NCI-H1436 treated with DMSO at 0.1 percent for 48 hours (cell line): Measurements from ENCODE around the gene METRNL.
"Not testable (repeated sequence)": the region's sequence is repeated elsewhere in the genome, so short reads cannot be mapped to it uniquely, and the experiment has no call there.

Experiments
- DNase-seq: peaks from one replicate; lab custom pipeline; 2025; lab: John Stamatoyannopoulos, UW

The METRNL gene

DNA sequence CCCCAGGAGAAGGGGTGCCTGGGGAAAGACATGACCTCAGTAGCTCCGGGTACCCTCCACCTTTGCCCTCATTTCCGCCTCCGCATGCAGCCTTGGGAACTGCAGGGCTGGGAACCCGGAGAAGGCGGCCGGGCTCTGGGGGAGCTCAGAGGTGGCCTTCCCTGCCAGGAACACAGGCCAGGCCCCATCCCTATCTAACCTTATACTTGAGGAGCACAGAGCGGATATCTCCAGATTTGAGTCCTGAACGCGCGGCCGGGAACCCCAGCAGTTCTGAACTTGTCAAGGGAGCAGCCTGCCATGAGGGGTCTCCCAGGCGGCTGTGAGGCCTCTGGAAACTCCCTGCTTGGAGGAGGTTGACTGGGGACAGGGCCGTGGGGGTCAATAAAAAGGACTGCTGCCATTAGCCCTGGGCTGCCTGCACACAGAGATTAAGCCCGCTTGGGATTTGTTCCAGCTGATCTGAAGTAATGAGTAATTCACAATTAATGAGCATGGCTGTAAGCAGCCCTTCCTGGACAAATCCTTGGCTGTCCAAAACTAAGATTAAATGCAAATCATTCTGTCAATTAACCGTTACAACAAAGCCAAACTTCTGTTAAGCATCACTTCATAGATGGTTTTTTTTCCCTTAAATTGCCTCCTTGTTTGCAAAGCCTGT lies 26.3 kb upstream of the METRNL start:
- no peak for DNase-seq

DNA sequence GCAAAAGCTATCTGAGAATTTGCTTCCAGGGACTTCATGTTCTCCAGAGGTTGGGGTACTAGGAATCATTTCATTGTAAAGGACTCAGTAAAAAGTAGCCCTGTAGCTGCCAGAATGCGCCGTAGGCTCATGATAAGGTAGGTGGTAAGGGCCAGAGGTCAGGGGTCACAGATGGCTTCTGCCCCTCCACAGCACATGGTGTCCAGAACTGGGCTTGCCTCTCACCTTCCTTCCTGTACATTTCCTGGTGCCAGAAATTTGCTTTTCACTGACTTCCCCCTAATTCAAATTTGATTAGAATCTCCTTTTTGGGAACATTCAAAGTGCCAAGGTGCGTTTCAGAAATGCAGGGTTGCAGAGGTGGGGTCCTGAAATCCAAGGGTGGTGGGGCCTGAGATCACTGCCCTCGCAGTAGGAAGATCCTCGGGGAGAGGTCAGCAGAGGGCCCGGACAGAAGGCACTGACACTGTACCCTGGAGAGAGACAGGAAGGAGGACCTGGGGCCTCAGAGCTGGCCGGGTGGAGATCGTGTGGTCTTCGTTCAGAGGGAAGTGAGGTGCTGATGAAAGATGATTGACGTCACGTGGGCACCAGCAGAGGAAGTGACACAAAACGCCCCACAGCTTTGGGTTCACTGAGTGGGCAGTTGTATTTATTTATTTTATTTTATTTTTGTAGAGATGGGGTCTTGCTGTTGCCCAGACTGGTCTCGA lies 25.5 kb upstream of the METRNL start:
- no peak for DNase-seq

DNA sequence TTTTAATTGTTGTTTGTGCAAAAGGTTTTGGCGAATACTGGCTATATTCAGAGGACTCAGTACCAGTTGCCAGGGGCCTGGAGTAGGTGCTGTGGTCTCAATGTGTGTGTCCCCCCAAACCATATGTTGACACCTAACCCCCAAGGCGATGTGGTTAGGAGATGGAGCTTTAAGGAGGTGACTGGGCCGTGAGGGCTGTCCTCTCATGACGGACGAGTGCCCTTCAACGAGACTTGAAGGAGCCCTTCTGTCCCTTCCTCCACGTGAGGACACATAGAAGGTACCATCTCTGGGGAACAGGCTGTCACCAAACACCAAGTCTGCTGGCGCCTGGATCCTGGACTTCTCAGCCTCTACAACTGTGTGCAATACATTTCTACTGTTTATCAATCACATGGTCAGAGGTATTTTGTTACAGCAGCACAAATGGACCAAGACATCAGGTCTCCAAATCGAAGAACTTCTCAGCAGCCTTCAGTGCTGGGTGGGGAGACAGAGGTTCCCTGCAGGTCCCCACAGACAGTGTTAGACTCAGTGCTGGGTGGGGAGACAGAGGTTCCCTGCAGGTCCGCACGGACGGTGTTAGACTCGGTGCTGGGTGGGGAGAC lies 24.8 kb upstream of the METRNL start:
- DNase-seq: no peak

GRCh38 chr17:83055176-83055575 lies 24.2 kb upstream of the METRNL start:
- DNase-seq: not testable (repeated sequence)

DNA sequence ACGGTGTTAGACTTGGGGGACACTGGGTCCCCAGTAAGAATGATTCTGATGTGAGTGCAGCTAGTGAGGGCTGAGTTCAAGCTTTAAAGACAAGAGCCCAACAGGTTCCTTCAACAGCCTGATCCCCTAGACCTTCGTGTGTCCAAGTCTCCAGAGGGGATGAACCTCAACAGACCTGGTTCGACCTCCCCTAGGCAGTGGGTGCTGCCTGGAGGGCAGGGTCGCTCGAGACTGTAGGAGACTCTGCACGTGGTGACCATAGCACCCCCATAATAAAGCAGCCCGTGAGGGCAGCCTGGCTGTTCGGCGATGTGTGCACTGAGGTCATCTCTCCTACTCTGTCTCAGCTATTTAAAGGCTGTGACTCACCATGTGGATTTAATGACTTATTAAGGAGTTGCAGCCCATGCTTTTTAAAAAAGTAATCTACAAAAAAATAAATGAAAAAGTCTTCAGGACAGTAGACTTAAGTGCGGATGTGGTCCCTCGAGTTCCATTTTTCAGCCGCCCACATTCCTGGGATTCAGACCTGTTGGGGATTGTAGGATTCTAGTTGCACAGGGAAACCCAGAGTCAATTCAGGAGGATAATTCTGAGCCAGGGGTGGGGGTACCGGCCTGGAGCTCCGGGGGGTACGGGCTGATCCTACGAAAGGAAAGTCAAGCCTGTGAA lies 23.4 kb upstream of the METRNL start:
- DNase-seq: no peak

- no peak for DNase-seq
Measured at GRCh38 chr17:83056583-83057396, 22.6 kb upstream of the METRNL start.

DNA sequence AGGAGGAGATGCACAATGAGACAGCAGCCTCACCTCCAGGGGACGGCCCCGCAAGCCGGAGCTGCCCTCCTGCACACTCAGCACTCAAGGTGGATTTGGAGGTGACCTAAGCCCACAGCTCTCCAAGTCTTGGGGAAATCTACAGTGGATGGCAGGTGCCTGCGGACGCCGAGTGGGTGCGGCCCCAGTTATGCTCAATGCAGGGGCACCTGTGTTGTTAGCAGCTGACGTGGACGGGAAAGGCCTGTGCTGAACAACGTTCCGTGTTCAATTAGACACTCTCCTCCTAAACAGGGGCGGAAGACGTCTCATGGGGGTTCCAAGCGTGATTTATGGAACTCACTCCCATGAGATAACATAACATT lies 22.0 kb upstream of the METRNL start:
- no peak for DNase-seq

DNA sequence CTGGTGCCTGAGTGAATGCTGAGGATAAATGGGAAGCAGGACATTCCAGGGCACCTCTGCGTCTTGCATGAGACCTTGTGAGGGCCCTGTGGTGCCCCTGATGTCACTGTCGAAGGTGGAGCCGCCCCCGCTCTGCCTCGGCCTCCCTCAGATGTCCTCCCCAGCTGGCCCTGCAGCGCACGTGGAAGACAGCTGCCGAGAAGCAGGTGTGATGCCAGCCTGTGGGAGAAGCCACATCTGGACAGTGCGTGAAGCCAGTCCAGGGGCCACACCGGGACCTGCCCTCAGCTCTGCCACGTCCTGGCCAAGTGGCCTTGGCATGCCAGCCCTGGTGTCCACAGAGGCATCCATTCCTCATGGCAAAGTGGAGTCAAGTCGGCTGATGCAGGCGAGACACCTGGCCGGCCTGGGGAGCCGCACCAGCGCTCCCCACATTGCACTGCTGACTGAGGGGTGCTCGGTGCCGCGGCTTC lies 21.6 kb upstream of the METRNL start:
- no peak for DNase-seq

DNA sequence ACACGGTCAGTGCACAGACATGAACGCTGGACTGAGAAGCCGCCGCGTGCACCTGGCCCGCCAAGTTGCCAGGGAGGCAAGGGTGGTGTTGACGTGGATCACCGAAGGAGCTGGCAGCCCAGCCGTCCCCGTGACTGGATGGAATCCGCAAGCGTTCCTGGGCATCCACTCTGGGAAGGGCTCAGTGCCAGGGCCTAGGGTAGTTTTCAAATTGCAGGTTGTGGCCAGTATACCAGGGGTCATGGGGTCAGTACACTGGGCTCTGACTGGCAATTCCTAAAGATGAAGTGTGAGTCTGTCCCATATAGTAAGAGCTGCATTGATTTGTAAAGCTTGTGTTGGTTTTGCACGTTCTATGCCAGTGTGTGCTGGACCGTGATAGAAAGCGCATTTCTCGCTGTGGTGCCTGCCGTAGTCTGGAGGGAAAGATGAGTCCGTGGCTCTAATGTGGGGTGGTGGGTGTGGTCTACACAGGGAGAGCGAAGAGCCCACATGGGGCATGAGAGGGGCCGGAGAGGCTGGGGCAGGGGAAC lies 21.1 kb upstream of the METRNL start:
- no peak for DNase-seq

DNA sequence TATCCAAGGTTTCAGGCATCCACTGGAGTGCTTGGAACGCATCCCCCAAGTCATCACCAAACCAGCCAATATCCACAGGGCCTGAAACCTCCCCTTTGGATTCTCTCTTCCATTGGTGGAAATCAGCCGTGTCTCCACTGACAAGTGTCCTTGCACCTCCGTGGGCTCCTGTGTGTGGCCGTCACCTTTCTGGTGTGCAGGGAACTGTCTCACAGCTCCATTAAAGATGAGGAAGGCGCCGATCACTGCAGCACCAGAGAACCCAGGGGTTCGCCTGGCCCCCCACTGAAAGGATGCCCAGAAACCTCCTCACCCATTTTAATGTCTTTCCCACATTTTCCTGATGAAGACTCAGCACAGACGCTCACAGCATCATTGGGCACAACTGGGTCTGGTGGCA lies 17.8 kb upstream of the METRNL start:
- no peak for DNase-seq

- no peak for DNase-seq
Measured at GRCh38 chr17:83062011-83062817, 17.2 kb upstream of the METRNL start.

- DNase-seq: no peak
Measured at GRCh38 chr17:83062818-83063671, 16.4 kb upstream of the METRNL start.

DNA sequence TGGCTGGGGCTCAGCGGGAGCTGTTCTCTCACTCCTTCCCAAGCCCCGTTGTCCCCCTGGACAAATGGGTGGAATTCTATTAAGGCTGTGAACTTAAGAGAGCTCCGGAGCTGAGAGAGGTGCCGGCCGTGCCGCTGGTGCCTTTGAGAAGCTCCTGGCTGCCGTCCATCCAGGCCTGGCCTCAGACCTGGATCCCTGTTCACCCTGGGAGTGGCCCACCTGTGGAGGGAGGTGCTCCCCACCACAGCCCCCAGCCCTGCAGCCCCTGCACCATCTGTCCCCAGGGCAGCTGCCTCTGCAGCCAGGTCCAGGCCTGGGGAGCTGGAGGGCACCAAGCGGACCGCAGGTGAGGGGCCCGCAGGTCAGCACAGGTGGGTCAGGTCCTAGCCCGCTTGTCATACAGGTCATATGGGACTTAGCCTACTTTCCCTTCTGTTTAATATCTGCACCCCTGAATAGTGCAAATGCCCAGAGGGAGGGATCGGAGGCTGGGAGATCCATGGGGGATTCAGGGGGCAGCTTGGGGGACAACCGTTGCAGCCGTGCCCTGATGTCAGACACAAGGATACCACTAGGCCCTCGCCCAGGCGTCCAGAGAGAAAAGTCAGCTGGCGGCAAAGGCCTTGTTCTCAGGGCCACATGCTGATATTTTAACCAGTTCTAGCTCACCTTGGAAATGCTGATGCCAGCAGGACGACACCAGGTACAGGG lies 15.2 kb upstream of the METRNL start:
- no peak for DNase-seq

- DNase-seq: no peak
Measured at GRCh38 chr17:83064732-83065659, 14.4 kb upstream of the METRNL start.

DNA sequence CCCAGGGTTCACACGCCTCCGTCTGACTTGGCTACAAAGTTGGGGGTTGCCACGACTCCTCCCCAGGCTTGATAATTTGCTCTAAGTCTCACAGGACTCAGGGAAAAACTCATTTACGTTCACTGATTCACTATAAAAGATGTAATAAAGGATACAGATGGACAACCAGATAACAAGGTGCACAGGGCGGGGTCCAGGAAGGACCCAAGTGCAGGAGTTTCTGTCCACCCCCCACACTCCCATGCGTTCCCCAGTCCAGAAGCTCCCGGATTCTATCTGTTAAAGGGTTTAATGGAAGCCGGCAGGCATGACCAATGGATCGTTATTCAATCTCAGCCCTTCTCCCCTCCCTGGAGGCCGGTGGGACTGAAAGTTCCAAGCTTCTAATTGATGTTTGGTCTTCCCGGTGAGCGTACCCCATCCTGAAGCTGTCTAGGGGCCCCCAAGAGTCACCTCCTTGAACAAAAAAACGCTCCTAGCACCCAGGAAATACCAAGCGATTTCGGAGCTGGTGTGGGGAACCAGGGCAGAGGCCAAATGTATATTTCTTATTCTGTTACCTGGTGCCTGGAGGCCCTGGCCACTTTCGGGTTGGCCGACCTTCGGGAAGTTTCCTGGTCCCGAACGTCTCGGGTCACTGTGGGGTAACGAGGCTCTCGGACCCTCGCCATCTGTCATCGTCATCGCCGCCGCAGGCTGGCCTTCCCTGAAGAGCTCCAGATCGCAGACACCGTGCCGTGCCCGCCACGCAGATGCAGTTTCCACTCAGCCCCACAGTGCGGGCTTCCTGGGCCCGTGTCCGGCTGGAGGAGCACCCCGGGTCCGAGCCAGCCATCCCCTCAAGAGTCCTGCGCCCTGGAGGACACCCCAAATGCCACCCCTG lies 13.5 kb upstream of the METRNL start:
- DNase-seq: no peak

GRCh38 chr17:83066543-83066890 lies 12.9 kb upstream of the METRNL start:
- DNase-seq: not testable (repeated sequence)

- DNase-seq: no peak
Measured at GRCh38 chr17:83067071-83067717, 12.2 kb upstream of the METRNL start.
